ENCODE results near the gene SLX9.

DNA sequence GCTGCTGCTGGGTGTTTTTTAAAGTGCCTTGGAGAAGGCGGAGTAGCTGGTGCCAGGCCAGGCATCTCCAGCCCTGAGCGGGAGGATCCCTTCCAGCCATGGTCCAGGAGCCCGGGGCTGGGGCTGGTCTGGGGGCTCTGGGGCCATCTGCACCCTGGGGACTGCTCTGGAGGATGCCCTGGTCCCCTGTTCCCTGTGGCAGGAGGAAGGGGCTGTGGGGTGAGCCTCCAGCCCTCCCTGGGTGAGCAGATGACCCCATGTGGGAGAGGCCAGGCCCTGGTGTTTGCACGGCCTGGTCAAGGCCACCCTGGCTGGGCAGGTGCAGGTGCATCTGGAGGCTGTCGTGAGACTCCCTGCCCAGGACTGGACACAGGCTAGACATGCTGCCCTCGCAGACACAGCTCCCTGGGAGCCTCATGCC, 56.7 kb downstream of the SLX9 start:
- TF ChIP-seq FOXM1 (IDR thresholded peaks at IDR 0.05; ENCODE audit: borderline replicate concordance) (no peak), ELF4 (IDR thresholded peaks at IDR 0.05) (no peak), LEF1 (IDR thresholded peaks at IDR 0.05; ENCODE audit: borderline replicate concordance) (no peak), ARNT (IDR thresholded peaks at IDR 0.05) (no peak), SUZ12 (IDR thresholded peaks at IDR 0.05) (no peak), CTBP1 (IDR thresholded peaks at IDR 0.05; ENCODE audit: borderline replicate concordance) (no peak), TARDBP (IDR thresholded peaks at IDR 0.05) (no peak), ZNF384 (IDR thresholded peaks at IDR 0.05) (no peak), FOXK2 (IDR thresholded peaks at IDR 0.05) (no peak)
- TF ChIP-seq, protein P1, sequence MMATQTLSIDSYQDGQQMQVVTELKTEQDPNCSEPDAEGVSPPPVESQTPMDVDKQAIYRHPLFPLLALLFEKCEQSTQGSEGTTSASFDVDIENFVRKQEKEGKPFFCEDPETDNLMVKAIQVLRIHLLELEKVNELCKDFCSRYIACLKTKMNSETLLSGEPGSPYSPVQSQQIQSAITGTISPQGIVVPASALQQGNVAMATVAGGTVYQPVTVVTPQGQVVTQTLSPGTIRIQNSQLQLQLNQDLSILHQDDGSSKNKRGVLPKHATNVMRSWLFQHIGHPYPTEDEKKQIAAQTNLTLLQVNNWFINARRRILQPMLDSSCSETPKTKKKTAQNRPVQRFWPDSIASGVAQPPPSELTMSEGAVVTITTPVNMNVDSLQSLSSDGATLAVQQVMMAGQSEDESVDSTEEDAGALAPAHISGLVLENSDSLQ (IDR thresholded peaks at IDR 0.05) = no peak
